CD14-positive monocyte (primary cell): ENCODE results near the gene ZNF816. TPM values are rescaled to one million over a fixed set of nuclear protein-coding genes. Genes with fewer than 3 reads are reported as not detected.

Source experiments
- DNase-seq, 3 donors: peaks; one replicate each; pipeline ENCODE4 v3.0.0-alpha.2; 2011 to 2022
- H2AFZ ChIP-seq: 2 replicates; pipeline ENCODE4 v1.6.0; 2012; ENCODE audit warnings: mild to moderate bottlenecking, low read depth, low read length, inconsistent platforms; ENCODE audit not compliant: insufficient read depth, poor library complexity, severe bottlenecking
- H3K27ac ChIP-seq, 2 donors: 1 replicate in 1 of 2; 2 replicates in 1 of 2; pipeline ENCODE4 v1.5.1; 2012 to 2013; ENCODE audit warnings: low read length in 2 of 2, control low read depth in 1 of 2, inconsistent platforms in 1 of 2, low read depth in 1 of 2, mild to moderate bottlenecking in 1 of 2
- H3K27me3 ChIP-seq, 2 donors: one replicate each; pipeline versions ENCODE4 v1.6.0 to v1.6.1; 2011 to 2013; ENCODE audit warnings: low read length in 2 of 2; ENCODE audit not compliant: control insufficient read depth in 2 of 2, insufficient read depth in 2 of 2
- H3K36me3 ChIP-seq, 2 donors: replicated peaks in 1 of 2; 1 replicate in 1 of 2; 2 replicates in 1 of 2; pipeline versions ENCODE4 v1.5.1 to v1.6.1; 2012 to 2013; ENCODE audit warnings: low read length in 2 of 2, control low read depth in 1 of 2, inconsistent platforms in 1 of 2, mild to moderate bottlenecking in 1 of 2; ENCODE audit not compliant: insufficient read depth in 2 of 2, control insufficient read depth in 1 of 2
- H3K4me1 ChIP-seq, 2 donors: 1 replicate in 1 of 2; 2 replicates in 1 of 2; pipeline versions ENCODE4 v1.5.1 to v1.6.1; 2012 to 2013; ENCODE audit warnings: low read length in 2 of 2, control low read depth in 1 of 2, inconsistent platforms in 1 of 2, mild to moderate bottlenecking in 1 of 2, moderate library complexity in 1 of 2; ENCODE audit not compliant: insufficient read depth in 2 of 2, control insufficient read depth in 1 of 2
- H3K4me2 ChIP-seq: replicated peaks from 2 replicates; pipeline ENCODE3; 2012; ENCODE audit warnings: low read length, moderate library complexity, mild to moderate bottlenecking; ENCODE audit not compliant: poor library complexity, severe bottlenecking; ENCODE audit errors: extremely low read depth
- H3K4me3 ChIP-seq, 3 experiments: fragments of 200-600 bp in 1 of 3; sonication (generic) in 1 of 3; replicated peaks in 1 of 3; 1 replicate in 2 of 3; 2 replicates in 1 of 3; pipeline ENCODE4 v1.5.1; 2011 to 2013; ENCODE audit warnings: low read length in 3 of 3, mild to moderate bottlenecking in 3 of 3, control low read depth in 2 of 3, low read depth in 2 of 3, inconsistent platforms in 1 of 3, moderate library complexity in 1 of 3
- H3K79me2 ChIP-seq: 2 replicates; pipeline ENCODE4 v1.6.0; 2012; ENCODE audit warnings: mild to moderate bottlenecking, control low read depth, inconsistent platforms, low read length, moderate library complexity; ENCODE audit not compliant: insufficient read depth
- H3K9ac ChIP-seq: 2 replicates; pipeline ENCODE4 v1.6.0; 2017; ENCODE audit warnings: low read length, mild to moderate bottlenecking; ENCODE audit not compliant: insufficient read depth, poor library complexity, severe bottlenecking
- H3K9me3 ChIP-seq, 2 donors: replicated peaks in 1 of 2; 1 replicate in 1 of 2; 2 replicates in 1 of 2; pipeline versions ENCODE4 v1.5.1 to v1.6.1; 2012 to 2013; ENCODE audit warnings: low read length in 2 of 2, control low read depth in 1 of 2; ENCODE audit not compliant: control insufficient read depth in 1 of 2, insufficient read depth in 1 of 2
- H4K20me1 ChIP-seq: 2 replicates; pipeline ENCODE4 v1.6.0; 2012; ENCODE audit warnings: mild to moderate bottlenecking, low read length, control low read depth, moderate library complexity; ENCODE audit not compliant: insufficient read depth
- H3K27ac Mint-ChIP-seq, 7 donors: one replicate each; pipeline ENCODE4 v1.8.0; 2020; ENCODE audit warnings: mild to moderate bottlenecking in 7 of 7, mixed read lengths in 7 of 7, moderate library complexity in 6 of 7, inconsistent platforms in 2 of 7
- H3K27me3 Mint-ChIP-seq, 3 donors: one replicate each; pipeline ENCODE4 v1.8.0; 2021 to 2022; ENCODE audit warnings: low read depth in 3 of 3, mild to moderate bottlenecking in 3 of 3, mixed read lengths in 3 of 3, moderate library complexity in 3 of 3, inconsistent platforms in 1 of 3
- H3K36me3 Mint-ChIP-seq, 2 donors: one replicate each; pipeline ENCODE4 v1.8.0; 2020; ENCODE audit warnings: mixed read lengths in 2 of 2, inconsistent platforms in 1 of 2, mild to moderate bottlenecking in 1 of 2
- H3K4me1 Mint-ChIP-seq: one replicate; pipeline ENCODE4 v1.8.0; 2020; ENCODE audit warnings: mild to moderate bottlenecking, mixed read lengths
- H3K4me3 Mint-ChIP-seq, 2 donors: one replicate each; pipeline ENCODE4 v1.8.0; 2020; ENCODE audit warnings: mild to moderate bottlenecking in 2 of 2, mixed read lengths in 2 of 2, moderate library complexity in 1 of 2
- H3K9me3 Mint-ChIP-seq, 7 donors: one replicate each; pipeline ENCODE4 v1.8.0; 2020 to 2022; ENCODE audit warnings: mixed read lengths in 7 of 7, mild to moderate bottlenecking in 6 of 7, moderate library complexity in 6 of 7, inconsistent platforms in 2 of 7
- CTCF ChIP-seq: fragments of 200-600 bp; IDR thresholded peaks from one replicate; pipeline ENCODE4 v1.8.0; 2022; ENCODE audit warnings: antibody characterized with exemption, mild to moderate bottlenecking
- WGBS: methylation state at CpG from one replicate; pipeline ENCODE4 v1.1.5; 2013; ENCODE audit warnings: missing lambda C conversion rate; ENCODE audit not compliant: insufficient coverage; 5-methylcytosine and 5-hydroxymethylcytosine counted together
- intact Hi-C, 2 donors: fragments of 100-400 bp; cut with micrococcal nuclease; formaldehyde crosslinking; loops; one replicate each; pipeline versions ENCODE4 v1.15.0 to v1.15.1; 2023
- polyA plus RNA-seq, 3 donors: library from polyadenylated mRNA; depleted of rRNA in 1 of 3; unstranded in 2 of 3; stranded (reverse) in 1 of 3; fragments of 300-500 nt in 2 of 3; fragments of >200 nt in 1 of 3; fragmentation: Illumina TruSeq in 2 of 3; gene quantifications; 1 replicate in 2 of 3; 2 replicates in 1 of 3; pipeline ENCODE4 v1.2.3, GENCODE V29; 2012 to 2021

The ZNF816 gene
- polyA plus RNA-seq, 3 donors, result 1.4 to 4.3 (median 2.0) TPM

DNA sequence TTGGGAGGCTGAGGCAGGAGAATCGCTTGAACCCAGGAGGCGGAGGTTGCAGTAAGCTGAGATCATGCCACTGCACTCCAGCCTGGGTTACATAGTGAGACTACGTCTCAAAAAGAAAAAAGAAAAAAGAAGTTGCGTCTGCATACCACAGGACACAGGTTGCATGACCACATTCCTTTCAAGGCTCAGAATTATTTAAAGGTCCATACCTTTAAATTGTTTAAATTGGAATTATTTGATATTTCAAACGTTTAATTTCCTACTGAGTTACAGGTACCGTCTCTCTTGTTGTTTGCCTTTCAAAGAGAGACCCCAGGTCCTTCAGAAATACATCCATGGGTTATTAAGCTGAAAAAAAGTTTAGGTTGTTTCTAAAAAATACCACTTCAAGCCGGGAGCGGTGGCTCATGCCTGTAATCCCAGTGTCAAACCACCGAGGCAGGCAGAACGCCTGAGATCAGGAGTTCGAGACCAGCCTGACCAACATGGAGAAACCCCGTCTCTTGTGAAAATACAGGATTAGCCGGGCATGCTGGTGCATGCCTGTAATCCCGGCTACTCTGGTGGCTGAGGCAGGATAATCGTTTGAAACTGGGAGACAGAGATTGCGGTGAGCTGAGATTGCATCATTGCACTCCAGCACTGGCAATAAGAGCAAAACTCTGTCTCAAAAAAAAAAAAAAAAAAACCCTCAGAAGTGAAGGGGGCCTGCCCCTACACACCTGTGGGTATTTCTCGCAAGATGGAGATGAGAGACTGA, 18.6 kb downstream of the ZNF816 start:
- H3K36me3 Mint-ChIP-seq, result no peaks in the 10 kb centered on the region
- Histone ChIP-seq H4K20me1 (no peaks in the 10 kb centered on the region), H3K27me3 (no peaks in the 10 kb centered on the region), H3K79me2 (peaks cover 31% of the 10 kb centered on the region), H2AFZ (no peak overlapping the region), H3K9ac (no peak overlapping the region), H3K36me3 (peaks cover 0 to 1% of the 10 kb centered on the region in 2 donors), H3K9me3 (peaks cover 37 to 52% of the 10 kb centered on the region in 2 donors), H3K4me3 (no peak overlapping the region), H3K4me2 (no peak overlapping the region), H3K4me1 (peaks cover 25 to 36% of the 10 kb centered on the region in 2 donors), H3K27ac (no peak overlapping the region)
- H3K27ac Mint-ChIP-seq, result no peak overlapping the region
- peaks cover 24 to 55% (median 52%) of the 10 kb centered on the region in 7 donors for H3K9me3 Mint-ChIP-seq
- WGBS, result 97% methylated on average over 9 of the region's 17 CpGs
- peaks cover 3 to 10% (median 9%) of the 10 kb centered on the region in 3 donors for H3K27me3 Mint-ChIP-seq
- H3K4me1 Mint-ChIP-seq, result peaks cover 36% of the 10 kb centered on the region
- TF ChIP-seq CTCF, result no peak
- intact Hi-C loops, result loop anchor here in 1 of 2 donors (2.0 to 10.0 kb wide), 4 partner anchors 21 to 253 kb away; partner anchors contain the start of genes ZNF320, ZNF600 and ZNF888
- H3K4me3 Mint-ChIP-seq, result no peak overlapping the region
- no peak for DNase-seq

DNA sequence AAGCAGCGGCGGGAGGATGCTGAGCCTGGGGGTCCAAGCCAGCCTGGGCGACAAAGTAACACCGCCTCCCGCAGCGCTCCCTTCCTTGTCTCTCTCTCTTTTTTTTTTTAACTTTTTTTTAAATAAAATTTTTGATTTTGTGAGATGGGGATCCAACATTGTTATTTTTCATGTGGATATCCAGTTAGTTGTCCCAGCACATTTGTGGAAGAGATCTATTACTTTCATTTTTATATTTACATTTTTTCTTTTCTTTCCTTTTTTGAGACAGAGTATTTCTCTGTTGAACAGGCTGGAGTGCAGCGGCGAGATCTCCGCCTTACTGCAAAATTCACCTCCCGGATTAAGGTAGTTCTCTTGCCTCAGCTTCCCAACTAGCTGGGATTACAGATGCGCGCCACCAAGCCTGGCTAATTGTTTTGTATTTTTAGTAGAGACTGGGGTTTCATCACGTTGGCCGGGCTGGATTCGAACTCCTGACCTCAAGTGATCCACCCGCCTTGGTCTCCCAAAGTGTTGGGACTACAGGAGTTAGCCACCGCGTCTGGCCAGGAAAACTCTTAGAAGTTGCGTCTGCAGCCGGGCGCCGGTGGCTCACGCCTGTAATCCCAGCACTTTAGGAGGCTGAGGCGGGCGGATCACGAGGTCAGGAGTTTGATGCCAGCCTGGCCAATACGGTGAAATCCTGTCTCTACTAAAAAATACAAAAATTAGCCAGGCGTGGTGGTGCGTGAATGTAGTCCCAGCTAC, 19.4 kb downstream of the ZNF816 start:
- Histone ChIP-seq H3K79me2 (peaks cover 37% of the 10 kb centered on the region), H3K4me2 (peak overlapping the region; percentile 93), H3K9ac (peak overlapping the region; percentile 82), H2AFZ (peak overlapping the region; percentile 94), H3K4me3 (peak overlapping the region; percentile 65 to 99 (median 75)), H4K20me1 (no peaks in the 10 kb centered on the region), H3K27ac (no peak overlapping the region), H3K27me3 (no peaks in the 10 kb centered on the region), H3K9me3 (peaks cover 32 to 45% of the 10 kb centered on the region in 2 donors), H3K4me1 (peaks cover 25 to 40% of the 10 kb centered on the region in 2 donors), H3K36me3 (no peaks in the 10 kb centered on the region)
- intact Hi-C loops, result loop anchor here in 1 of 2 donors (2.0 to 10.0 kb wide), 4 partner anchors 21 to 254 kb away; partner anchors contain the start of genes ZNF320, ZNF600 and ZNF888
- H3K9me3 Mint-ChIP-seq, result peaks cover 24 to 49% (median 48%) of the 10 kb centered on the region in 7 donors
- TF ChIP-seq CTCF, result no peak
- H3K36me3 Mint-ChIP-seq, result peaks cover 0 to 2% of the 10 kb centered on the region in 2 donors
- peak overlapping the region; percentile 95 to 100 for H3K4me3 Mint-ChIP-seq
- H3K27ac Mint-ChIP-seq, result peak overlapping the region in 1 of 7 donors; percentile 85
- 82% methylated on average over 20 of the region's 29 CpGs for whole genome bisulfite sequencing
- H3K4me1 Mint-ChIP-seq, result peaks cover 44% of the 10 kb centered on the region
- DNase-seq, result no peak
- H3K27me3 Mint-ChIP-seq, result peaks cover 3 to 10% (median 9%) of the 10 kb centered on the region in 3 donors
